Uterus (tissue), 2 donors: Measurements from ENCODE around the gene RBMS3.

Source experiments
- POLR2A ChIP-seq, 2 donors: fragments of 450-650 bp; IDR thresholded peaks; one replicate each; pipeline ENCODE4 v1.6.1; 2016; ENCODE audit warnings: antibody characterized with exemption in 2 of 2, mild to moderate bottlenecking in 1 of 2, moderate library complexity in 1 of 2
- TF ChIP-seq, protein P1 (sequence below), 4 experiments: fragments of 200-600 bp in 2 of 4; fragments of 450-650 bp in 2 of 4; sonication (generic) in 2 of 4; IDR thresholded peaks; one replicate each; pipeline ENCODE4 v1.5.1; 2016 to 2019; ENCODE audit warnings: antibody characterized with exemption in 4 of 4, mild to moderate bottlenecking in 2 of 4, moderate library complexity in 1 of 4

GRCh38 chr3:29594261-29594660 lies 313.4 kb downstream of the RBMS3 start:
- no peak for TF ChIP-seq POLR2A (IDR thresholded peaks at IDR 0.05)
- TF ChIP-seq, protein P1, sequence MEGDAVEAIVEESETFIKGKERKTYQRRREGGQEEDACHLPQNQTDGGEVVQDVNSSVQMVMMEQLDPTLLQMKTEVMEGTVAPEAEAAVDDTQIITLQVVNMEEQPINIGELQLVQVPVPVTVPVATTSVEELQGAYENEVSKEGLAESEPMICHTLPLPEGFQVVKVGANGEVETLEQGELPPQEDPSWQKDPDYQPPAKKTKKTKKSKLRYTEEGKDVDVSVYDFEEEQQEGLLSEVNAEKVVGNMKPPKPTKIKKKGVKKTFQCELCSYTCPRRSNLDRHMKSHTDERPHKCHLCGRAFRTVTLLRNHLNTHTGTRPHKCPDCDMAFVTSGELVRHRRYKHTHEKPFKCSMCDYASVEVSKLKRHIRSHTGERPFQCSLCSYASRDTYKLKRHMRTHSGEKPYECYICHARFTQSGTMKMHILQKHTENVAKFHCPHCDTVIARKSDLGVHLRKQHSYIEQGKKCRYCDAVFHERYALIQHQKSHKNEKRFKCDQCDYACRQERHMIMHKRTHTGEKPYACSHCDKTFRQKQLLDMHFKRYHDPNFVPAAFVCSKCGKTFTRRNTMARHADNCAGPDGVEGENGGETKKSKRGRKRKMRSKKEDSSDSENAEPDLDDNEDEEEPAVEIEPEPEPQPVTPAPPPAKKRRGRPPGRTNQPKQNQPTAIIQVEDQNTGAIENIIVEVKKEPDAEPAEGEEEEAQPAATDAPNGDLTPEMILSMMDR (IDR thresholded peaks at IDR 0.05): no peak
